Upper lobe of left lung (tissue), 4 donors: ENCODE results near the gene ASB18.

ENCODE experiments used
- CTCF ChIP-seq, 6 experiments: fragments of 450-650 bp in 4 of 6; fragments of 200-600 bp in 2 of 6; sonication (generic) in 2 of 6; IDR thresholded peaks; one replicate each; pipeline ENCODE4 v1.5.1; 2016 to 2019; ENCODE audit warnings: antibody characterized with exemption in 6 of 6
- POLR2AphosphoS5 ChIP-seq, 2 donors: sonication (generic); formaldehyde crosslinking; IDR thresholded peaks; one replicate each; pipeline ENCODE4 v1.5.1; 2017; ENCODE audit warnings: antibody characterized with exemption in 2 of 2

GRCh38 chr2:236298924-236299475, 34.8 kb upstream of the ASB18 start:
- TF ChIP-seq POLR2AphosphoS5 (IDR thresholded peaks at IDR 0.05) (no peak), CTCF (IDR thresholded peaks at IDR 0.05) (no peak)
